Bronchial epithelial cell (primary cell): ENCODE measurements around the gene PRRT1B. TPM values are rescaled to one million over a fixed set of nuclear protein-coding genes. Genes with fewer than 3 reads are reported as not detected.

Experiments
- DNase-seq: peaks from one replicate; pipeline ENCODE4 v3.0.0-alpha.2; 2010; ENCODE audit warnings: low read depth
- FAIRE-seq: peaks from 2 replicates; lab custom pipeline; 2011; peaks lifted over from hg19 to GRCh38; lab: Jason Lieb, UNC
- H3K27me3 ChIP-seq: 2 replicates; pipeline ENCODE4 v1.5.1; 2011; ENCODE audit warnings: low read length; ENCODE audit not compliant: control insufficient read depth, insufficient read depth
- H3K36me3 ChIP-seq: 2 replicates; pipeline ENCODE4 v1.5.1; 2011; ENCODE audit warnings: low read length; ENCODE audit not compliant: control insufficient read depth, insufficient read depth
- H3K4me3 ChIP-seq: 2 replicates; pipeline ENCODE4 v1.5.1; 2011; ENCODE audit warnings: mild to moderate bottlenecking, low read depth, low read length, control low read depth
- total RNA-seq: library from RNA; depleted of rRNA; stranded (reverse); fragments of >200 nt; gene quantifications from 2 replicates; pipeline ENCODE4 v1.2.1, GENCODE V29; 2014
- TF ChIP-seq, protein P1 (sequence below): IDR thresholded peaks from 2 replicates; pipeline ENCODE4 v1.5.1; 2011; ENCODE audit warnings: mild to moderate bottlenecking, moderate library complexity, low read length, control low read depth, inconsistent platforms; ENCODE audit not compliant: insufficient read depth, severe bottlenecking

The PRRT1B gene
- total RNA-seq, 1 donor from 2014 or later: not detected

DNA sequence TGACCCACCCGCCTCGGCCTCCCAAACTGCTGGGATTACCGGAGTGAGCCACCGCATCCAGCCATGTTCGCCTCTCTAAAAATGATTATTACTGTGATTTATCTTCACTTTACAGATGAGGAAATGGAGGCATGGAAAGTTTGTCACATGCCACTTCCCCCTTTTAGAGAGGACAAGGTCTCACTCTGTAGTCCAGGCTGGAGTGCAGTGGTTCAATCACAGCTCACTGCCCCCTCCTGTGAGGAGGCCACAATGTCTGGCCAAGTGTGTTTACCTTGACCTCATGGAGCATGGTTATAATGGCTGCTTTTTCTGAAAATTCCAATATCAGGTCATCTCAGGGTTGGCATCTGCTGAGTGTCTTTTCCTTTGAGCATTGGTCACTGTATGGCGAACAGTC lies 6.7 kb downstream of the PRRT1B start:
- TF ChIP-seq, protein P1, sequence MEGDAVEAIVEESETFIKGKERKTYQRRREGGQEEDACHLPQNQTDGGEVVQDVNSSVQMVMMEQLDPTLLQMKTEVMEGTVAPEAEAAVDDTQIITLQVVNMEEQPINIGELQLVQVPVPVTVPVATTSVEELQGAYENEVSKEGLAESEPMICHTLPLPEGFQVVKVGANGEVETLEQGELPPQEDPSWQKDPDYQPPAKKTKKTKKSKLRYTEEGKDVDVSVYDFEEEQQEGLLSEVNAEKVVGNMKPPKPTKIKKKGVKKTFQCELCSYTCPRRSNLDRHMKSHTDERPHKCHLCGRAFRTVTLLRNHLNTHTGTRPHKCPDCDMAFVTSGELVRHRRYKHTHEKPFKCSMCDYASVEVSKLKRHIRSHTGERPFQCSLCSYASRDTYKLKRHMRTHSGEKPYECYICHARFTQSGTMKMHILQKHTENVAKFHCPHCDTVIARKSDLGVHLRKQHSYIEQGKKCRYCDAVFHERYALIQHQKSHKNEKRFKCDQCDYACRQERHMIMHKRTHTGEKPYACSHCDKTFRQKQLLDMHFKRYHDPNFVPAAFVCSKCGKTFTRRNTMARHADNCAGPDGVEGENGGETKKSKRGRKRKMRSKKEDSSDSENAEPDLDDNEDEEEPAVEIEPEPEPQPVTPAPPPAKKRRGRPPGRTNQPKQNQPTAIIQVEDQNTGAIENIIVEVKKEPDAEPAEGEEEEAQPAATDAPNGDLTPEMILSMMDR: no peak
- DNase-seq (no peak), FAIRE-seq (peak; percentile 93)
- Histone ChIP-seq H3K36me3 (no peaks in the 10 kb centered on the region), H3K4me3 (no peak overlapping the region), H3K27me3 (peaks cover 2% of the 10 kb centered on the region)

DNA sequence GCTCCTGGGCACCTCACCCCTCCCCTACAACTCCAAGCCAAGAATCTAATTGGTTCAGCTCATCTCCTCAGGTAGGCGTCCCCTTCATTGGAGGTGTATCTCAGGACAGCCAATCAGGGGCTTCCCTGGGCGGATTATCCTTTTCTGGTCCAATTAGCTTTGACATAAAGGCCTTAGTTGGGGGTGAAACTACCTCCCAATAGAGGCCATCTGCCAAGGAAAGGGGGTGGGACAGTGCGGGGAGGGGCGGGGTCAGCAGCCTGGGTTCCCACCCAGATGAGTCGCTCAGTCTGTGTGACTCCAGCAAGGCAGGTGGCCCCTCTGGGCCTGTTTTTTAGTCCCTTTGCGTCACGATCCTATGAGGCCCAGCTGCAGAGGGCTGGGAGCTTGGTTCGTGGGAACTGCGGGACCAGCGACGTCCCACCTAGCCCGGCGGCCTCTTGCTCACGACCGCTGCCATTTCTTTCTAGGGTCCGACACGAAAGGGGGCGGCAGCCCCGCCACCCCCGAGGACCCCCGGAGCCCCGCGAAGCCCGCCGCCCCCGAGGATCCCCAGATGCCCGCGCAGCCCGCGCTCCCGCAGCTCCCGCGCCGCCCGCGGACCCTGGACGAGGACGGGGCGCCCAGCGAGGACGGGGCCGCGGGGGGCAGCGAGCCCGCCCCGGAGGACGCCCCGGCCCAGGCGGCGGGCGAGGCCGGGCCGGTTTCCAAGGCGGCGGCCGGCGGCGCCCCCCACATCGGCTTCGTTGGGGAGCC lies 8.9 kb downstream of the PRRT1B start:
- Histone ChIP-seq H3K4me3 (no peak overlapping the region), H3K27me3 (no peaks in the 10 kb centered on the region), H3K36me3 (no peaks in the 10 kb centered on the region)
- TF ChIP-seq, protein P1: no peak
- DNase-seq (no peak), FAIRE-seq (no peak)

DNA sequence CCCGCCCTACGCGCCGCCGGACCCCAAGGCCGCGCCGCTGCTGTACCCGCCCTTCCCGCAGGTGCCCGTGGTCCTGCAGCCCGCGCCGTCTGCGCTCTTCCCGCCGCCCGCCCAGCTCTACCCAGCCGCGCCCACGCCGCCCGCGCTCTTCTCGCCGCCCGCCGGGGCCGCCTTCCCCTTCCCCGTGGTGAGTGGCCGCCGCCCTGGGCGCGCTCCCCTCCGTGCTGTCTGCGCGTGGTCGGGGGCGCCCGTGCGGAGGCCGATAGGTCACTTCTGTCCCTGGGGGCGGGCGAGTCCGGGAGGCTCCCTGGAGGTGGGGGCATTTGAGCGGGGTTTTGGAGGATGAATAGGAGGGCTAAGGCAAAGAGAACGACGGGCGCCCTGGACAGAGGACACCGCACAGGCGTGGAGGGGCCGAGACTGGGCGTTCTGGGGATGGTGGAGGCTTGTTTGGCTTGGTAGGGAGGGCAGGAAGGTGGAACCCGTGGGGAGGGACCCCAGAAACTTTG lies 9.6 kb downstream of the PRRT1B start:
- no peak for DNase-seq
- no peaks in the 10 kb centered on the region for H3K36me3 ChIP-seq
- H3K4me3 ChIP-seq: no peak overlapping the region
- FAIRE-seq: no peak
- H3K27me3 ChIP-seq: no peaks in the 10 kb centered on the region
- TF ChIP-seq, protein P1: no peak

DNA sequence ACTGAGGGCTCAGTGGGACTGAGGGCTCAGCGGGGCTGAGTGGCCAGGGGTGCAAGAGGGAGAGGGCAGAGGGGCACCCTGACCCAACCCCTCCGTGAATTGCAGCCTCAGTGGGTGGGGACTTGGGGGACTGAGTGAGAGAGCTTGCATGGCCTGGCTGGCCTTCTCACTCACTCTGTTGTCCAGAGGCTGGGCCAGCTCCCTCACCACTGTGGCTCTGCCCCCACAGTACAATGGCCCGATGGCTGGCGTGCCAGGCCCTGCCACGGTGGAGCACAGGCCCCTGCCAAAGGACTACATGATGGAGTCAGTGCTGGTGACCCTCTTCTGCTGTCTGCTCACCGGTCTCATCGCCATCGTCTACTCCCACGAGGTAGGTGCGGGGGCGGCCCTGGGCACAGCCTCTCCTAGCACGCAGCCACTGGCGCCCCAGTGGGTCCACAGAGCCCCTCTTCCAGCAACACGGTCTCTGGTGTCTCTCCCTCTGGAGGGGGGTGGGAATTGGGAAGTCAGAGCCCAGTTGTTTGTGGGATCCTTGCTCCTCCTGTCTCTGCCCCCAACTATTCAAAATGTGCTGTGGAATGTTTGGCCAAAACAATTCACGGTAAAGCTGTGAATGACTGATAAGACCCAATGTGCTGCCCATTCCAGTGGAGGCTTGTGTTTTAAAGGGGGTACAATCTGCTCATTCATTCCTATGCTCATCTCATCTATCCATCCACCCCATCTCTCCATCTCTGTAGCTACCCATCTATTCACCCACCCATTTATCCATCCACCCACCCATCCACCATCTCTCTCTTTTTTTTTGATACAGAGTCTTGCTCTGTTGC lies 10.7 kb downstream of the PRRT1B start:
- DNase-seq (no peak), FAIRE-seq (no peak)
- no peak overlapping the region for H3K4me3 ChIP-seq
- no peaks in the 10 kb centered on the region for H3K27me3 ChIP-seq
- no peaks in the 10 kb centered on the region for H3K36me3 ChIP-seq
- TF ChIP-seq, protein P1: no peak

DNA sequence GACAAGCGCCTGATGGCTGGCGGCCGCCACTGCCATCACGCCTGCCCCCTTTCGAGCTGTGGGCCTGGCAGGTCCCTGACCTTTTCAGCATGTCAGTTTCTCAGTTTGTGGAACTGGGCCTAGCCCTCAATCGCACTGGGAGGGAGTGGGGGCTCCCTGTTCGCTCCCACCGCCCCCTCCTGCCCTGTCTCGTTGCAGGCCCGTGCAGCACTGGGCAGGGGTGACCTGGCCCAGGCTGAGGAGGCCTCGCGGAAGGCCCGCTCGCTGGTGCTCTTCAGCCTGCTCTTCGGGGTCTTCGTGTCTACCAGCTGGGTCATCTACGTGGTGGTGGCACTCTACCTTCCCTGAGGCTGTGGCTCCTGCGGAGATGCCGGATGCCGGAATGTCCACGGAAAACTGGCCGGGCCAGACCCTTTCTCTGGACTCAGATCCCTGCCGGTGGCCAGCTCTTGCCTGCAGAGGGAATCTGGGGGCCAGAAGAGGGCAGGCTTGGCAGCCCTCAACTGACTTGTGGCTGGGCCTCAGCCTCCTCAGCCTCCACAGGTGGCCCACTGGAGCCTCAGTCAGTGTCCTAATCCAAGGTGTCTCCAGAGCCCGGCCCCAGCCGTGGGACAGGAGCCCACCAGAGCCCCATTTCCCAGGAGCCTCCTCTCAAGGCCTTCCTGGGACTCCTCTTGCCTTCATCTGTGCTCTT lies 12.7 kb downstream of the PRRT1B start:
- TF ChIP-seq, protein P1: no peak
- FAIRE-seq: no peak
- no peak overlapping the region for H3K4me3 ChIP-seq

More for the DNA sequence above, 12.7 kb downstream of the PRRT1B start:
- Histone ChIP-seq H3K36me3 (no peaks in the 10 kb centered on the region), H3K27me3 (no peaks in the 10 kb centered on the region)
- DNase-seq: no peak
